ENCODE results near the gene PTPRCAP. TPM values are rescaled to one million over a fixed set of nuclear protein-coding genes. Genes with fewer than 3 reads are reported as not detected.

PTPRCAP gene
- polyA plus RNA-seq, 3 donors: 2.1 to 14.3 (median 2.8) TPM

DNA sequence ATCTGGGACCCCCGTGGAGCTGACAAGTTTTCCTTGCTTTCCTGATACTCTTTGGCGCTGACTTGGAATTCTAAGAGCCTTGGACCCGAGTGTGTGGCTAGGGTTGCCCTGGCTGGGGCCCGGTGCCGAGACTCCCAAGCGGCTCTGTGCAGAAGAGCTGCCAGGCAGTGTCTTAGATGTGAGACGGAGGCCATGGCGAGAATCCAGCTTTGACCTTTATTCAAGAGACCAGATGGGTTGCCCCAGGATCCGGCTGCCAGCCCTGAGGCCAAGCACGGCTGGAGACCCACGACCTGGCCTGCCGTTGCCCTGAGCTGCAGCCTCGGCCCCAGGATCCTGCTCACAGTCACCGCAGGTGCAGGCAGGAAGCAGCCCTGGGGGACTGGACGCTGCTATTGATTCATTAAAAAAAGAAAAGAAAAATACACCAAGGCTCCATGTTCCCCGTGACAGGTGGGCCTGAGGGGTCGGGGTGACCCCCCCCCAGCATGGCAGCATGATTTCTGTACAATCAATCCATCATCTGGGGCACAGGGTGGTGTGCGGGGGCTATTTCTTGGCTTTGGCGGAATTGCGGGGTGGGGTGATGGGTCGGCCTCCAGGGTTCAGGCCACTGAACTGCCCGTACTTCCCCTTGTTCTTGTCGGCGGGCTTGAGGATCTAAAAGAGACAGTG, 39.4 kb downstream of the PTPRCAP start:
- intact Hi-C loops (cut with micrococcal nuclease): loop anchor here in 1 of 2 donors (10.0 kb wide), 1 partner anchor 553 kb away; the partner anchor contains the start of gene RCE1
- H3K4me1 ChIP-seq (ENCODE audit: control insufficient read depth in 1 of 2, insufficient read depth in 2 of 2, low read length in 2 of 2): peaks cover 35 to 57% of the 10 kb centered on the region in 2 donors

DNA sequence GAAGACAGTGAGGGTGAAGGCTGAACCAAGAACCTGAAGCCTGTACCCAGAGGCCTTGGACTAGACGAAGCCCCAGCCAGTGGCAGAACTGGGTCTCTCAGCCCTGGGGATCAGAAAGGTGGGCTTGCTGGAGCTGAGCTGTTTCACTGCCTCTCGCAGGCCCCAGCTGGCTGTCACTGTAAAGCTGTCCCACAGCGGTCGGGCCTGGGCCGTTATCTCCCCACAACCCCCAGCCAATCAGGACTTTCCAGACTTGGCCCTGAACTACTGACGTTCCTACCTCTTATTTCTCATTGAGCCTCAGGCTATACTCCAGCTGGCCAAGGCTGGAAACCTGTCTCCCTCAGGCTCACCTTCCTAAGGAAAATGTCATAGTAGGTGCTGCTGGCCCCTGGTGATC, 39.9 kb downstream of the PTPRCAP start:
- Mint-ChIP-seq H3K27ac (peak overlapping the region in 1 of 7 donors; percentile 57), H3K36me3 (peaks cover 39 to 48% of the 10 kb centered on the region in 2 donors), H3K4me1 (peaks cover 51% of the 10 kb centered on the region), H3K9me3 (no peaks in the 10 kb centered on the region), H3K4me3 (no peak overlapping the region), H3K27me3 (ENCODE audit: low read depth in 3 of 3) (peaks cover 0 to 3% (median 0%) of the 10 kb centered on the region in 3 donors)
- Histone ChIP-seq H3K4me1 (ENCODE audit: control insufficient read depth in 1 of 2, insufficient read depth in 2 of 2, low read length in 2 of 2) (peaks cover 32 to 57% of the 10 kb centered on the region in 2 donors), H3K27ac (ENCODE audit: low read depth in 1 of 2, low read length in 2 of 2) (peak overlapping the region in 1 of 2 donors; percentile 20), H3K27me3 (ENCODE audit: control insufficient read depth in 2 of 2, insufficient read depth in 2 of 2, low read length in 2 of 2) (no peaks in the 10 kb centered on the region), H3K36me3 (replicated peaks in 1 of 2; ENCODE audit: control insufficient read depth in 1 of 2, insufficient read depth in 2 of 2, low read length in 2 of 2) (peaks cover 39 to 59% of the 10 kb centered on the region in 2 donors), H2AFZ (ENCODE audit: insufficient read depth, low read depth, low read length, poor library complexity, severe bottlenecking) (no peak overlapping the region), H3K4me3 (replicated peaks in 1 of 3; ENCODE audit: low read depth in 2 of 3, low read length in 3 of 3) (no peak overlapping the region), H4K20me1 (ENCODE audit: insufficient read depth, low read length) (peaks cover 71% of the 10 kb centered on the region), H3K4me2 (replicated peaks; ENCODE audit: extremely low read depth, low read length, poor library complexity, severe bottlenecking) (no peak overlapping the region), H3K9ac (ENCODE audit: insufficient read depth, low read length, poor library complexity, severe bottlenecking) (no peak overlapping the region), H3K9me3 (replicated peaks in 1 of 2; ENCODE audit: control insufficient read depth in 1 of 2, insufficient read depth in 1 of 2, low read length in 2 of 2) (no peaks in the 10 kb centered on the region), H3K79me2 (ENCODE audit: insufficient read depth, low read length) (peaks cover 60% of the 10 kb centered on the region)
- intact Hi-C loops (cut with micrococcal nuclease): loop anchor here in 1 of 2 donors (10.0 kb wide), 1 partner anchor 553 kb away; the partner anchor contains the start of gene RCE1
- WGBS (ENCODE audit: insufficient coverage): 73% methylated on average over 6 of the region's 6 CpGs
- DNase-seq: no peak
- TF ChIP-seq, protein P1, sequence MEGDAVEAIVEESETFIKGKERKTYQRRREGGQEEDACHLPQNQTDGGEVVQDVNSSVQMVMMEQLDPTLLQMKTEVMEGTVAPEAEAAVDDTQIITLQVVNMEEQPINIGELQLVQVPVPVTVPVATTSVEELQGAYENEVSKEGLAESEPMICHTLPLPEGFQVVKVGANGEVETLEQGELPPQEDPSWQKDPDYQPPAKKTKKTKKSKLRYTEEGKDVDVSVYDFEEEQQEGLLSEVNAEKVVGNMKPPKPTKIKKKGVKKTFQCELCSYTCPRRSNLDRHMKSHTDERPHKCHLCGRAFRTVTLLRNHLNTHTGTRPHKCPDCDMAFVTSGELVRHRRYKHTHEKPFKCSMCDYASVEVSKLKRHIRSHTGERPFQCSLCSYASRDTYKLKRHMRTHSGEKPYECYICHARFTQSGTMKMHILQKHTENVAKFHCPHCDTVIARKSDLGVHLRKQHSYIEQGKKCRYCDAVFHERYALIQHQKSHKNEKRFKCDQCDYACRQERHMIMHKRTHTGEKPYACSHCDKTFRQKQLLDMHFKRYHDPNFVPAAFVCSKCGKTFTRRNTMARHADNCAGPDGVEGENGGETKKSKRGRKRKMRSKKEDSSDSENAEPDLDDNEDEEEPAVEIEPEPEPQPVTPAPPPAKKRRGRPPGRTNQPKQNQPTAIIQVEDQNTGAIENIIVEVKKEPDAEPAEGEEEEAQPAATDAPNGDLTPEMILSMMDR (IDR thresholded peaks at IDR 0.05): no peak

More for the DNA sequence above, 39.4 kb downstream of the PTPRCAP start:
- no peaks in the 10 kb centered on the region for H3K9me3 Mint-ChIP-seq
- no peaks in the 10 kb centered on the region for H3K27me3 Mint-ChIP-seq (ENCODE audit: low read depth in 3 of 3)
- Histone ChIP-seq H3K9ac (ENCODE audit: insufficient read depth, low read length, poor library complexity, severe bottlenecking) (no peak overlapping the region), H3K9me3 (replicated peaks in 1 of 2; ENCODE audit: control insufficient read depth in 1 of 2, insufficient read depth in 1 of 2, low read length in 2 of 2) (no peaks in the 10 kb centered on the region), H3K36me3 (replicated peaks in 1 of 2; ENCODE audit: control insufficient read depth in 1 of 2, insufficient read depth in 2 of 2, low read length in 2 of 2) (peaks cover 39 to 59% of the 10 kb centered on the region in 2 donors), H3K79me2 (ENCODE audit: insufficient read depth, low read length) (peaks cover 62% of the 10 kb centered on the region), H3K4me3 (replicated peaks in 1 of 3; ENCODE audit: low read depth in 2 of 3, low read length in 3 of 3) (no peak overlapping the region), H2AFZ (ENCODE audit: insufficient read depth, low read depth, low read length, poor library complexity, severe bottlenecking) (no peak overlapping the region), H3K27me3 (ENCODE audit: control insufficient read depth in 2 of 2, insufficient read depth in 2 of 2, low read length in 2 of 2) (no peaks in the 10 kb centered on the region), H4K20me1 (ENCODE audit: insufficient read depth, low read length) (peaks cover 67% of the 10 kb centered on the region), H3K27ac (ENCODE audit: low read depth in 1 of 2, low read length in 2 of 2) (peak overlapping the region in 1 of 2 donors; percentile 20), H3K4me2 (replicated peaks; ENCODE audit: extremely low read depth, low read length, poor library complexity, severe bottlenecking) (no peak overlapping the region)
- peaks cover 53% of the 10 kb centered on the region for H3K4me1 Mint-ChIP-seq
- WGBS (ENCODE audit: insufficient coverage): 86% methylated on average over 23 of the region's 24 CpGs
- H3K36me3 Mint-ChIP-seq: peaks cover 39 to 48% of the 10 kb centered on the region in 2 donors
- DNase-seq: no peak
- no peak overlapping the region for H3K4me3 Mint-ChIP-seq
- no peak overlapping the region for H3K27ac Mint-ChIP-seq
- TF ChIP-seq, protein P1 (IDR thresholded peaks at IDR 0.05): no peak
